HL-60 (cell line): ENCODE results near the gene SLC29A2.

Experiments used
- DNase-seq, 2 experiments: peaks; one replicate each; pipeline ENCODE4 v3.0.0-alpha.2; 2010 to 2020; ENCODE audit warnings: low read depth in 1 of 2, low spot score in 1 of 2
- H3K27ac ChIP-seq: fragments of 250-450 bp; sonication (Bioruptor Pico); replicated peaks from 2 replicates; pipeline ENCODE4 v1.5.1; 2020; ENCODE audit warnings: mild to moderate bottlenecking, moderate library complexity
- H3K27me3 ChIP-seq: fragments of 250-450 bp; sonication (Bioruptor Pico); 2 replicates; pipeline ENCODE4 v1.5.1; 2021; ENCODE audit warnings: mild to moderate bottlenecking, moderate library complexity; ENCODE audit not compliant: insufficient read depth, poor library complexity, severe bottlenecking
- H3K4me3 ChIP-seq: replicated peaks from 2 replicates; pipeline ENCODE4 v1.5.1; 2011; ENCODE audit warnings: mild to moderate bottlenecking, control low read depth, low read length; ENCODE audit not compliant: insufficient read depth
- GABPA ChIP-seq: IDR thresholded peaks from 2 replicates; pipeline ENCODE4 v1.6.1; 2012; ENCODE audit warnings: low read depth
- POLR2AphosphoS5 ChIP-seq: IDR thresholded peaks from 2 replicates; pipeline ENCODE4 v1.6.1; 2012; ENCODE audit warnings: low read depth
- SPI1 ChIP-seq: IDR thresholded peaks from 2 replicates; pipeline ENCODE4 v1.6.1; 2012; ENCODE audit warnings: low read depth, mild to moderate bottlenecking, borderline replicate concordance
- TF ChIP-seq, protein P1 (sequence below): IDR thresholded peaks from one replicate; pipeline ENCODE4 v1.5.1; 2011; ENCODE audit warnings: low read length, control low read depth, inconsistent platforms; ENCODE audit not compliant: insufficient read depth
- TF ChIP-seq, protein P2 (sequence below): IDR thresholded peaks from 2 replicates; pipeline ENCODE4 v1.6.1; 2012; ENCODE audit warnings: low read depth; ENCODE audit not compliant: insufficient replicate concordance

SLC29A2 gene

DNA sequence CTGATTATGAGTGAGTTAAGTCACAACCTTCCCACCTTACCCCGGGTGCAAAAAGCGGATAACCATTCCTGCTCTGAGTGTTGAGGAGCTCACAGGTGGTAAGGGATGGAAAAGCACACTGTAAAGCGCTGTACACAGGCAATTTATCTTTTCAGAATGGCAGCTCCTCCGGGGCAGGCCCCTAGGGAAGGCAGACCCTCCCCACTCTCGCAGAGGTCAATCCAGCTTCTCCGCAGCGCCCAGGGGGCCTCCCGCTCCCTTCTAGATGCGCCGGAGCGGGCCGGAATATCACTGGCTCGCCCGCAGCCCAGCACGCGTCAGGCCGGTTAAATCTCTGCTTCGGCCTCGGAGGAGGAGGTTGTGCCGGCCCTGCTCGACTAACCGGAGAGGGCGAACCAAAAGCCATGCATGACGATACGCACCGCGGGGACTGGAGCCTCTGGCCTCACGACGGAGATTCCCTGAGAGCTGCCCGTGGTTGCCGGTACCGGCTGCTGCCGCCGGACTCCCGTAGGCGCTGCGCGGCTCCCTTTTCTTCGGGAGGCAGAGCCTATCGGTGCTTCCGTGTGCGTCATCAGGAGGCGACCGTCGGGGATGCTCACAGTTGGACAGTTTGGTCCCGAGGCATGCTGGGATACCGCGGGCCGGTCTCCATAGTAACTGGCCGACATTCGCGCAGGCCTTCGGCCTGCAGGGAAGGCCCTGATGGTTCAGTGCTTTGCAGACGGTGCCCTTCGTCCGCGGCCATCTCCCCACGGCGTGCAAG lies 26.8 kb downstream of the SLC29A2 start, which contains the start of gene BRMS1:
Gene BRMS1 (minus strand): TSS at position 555 of the 766 bp plus-strand sequence. CDS start 2,870 bp downstream, outside the sequence.
- H3K27ac ChIP-seq = peak within 1 kb of the TSS; percentile 81
- peak within 1 kb of the TSS; percentile 98 for H3K4me3 ChIP-seq
- peak; percentile 94 to 98 for DNase-seq
- H3K27me3 ChIP-seq = no peaks in the 10 kb centered on the region
- peak; percentile 89 for TF ChIP-seq POLR2AphosphoS5
- TF ChIP-seq, protein P1, sequence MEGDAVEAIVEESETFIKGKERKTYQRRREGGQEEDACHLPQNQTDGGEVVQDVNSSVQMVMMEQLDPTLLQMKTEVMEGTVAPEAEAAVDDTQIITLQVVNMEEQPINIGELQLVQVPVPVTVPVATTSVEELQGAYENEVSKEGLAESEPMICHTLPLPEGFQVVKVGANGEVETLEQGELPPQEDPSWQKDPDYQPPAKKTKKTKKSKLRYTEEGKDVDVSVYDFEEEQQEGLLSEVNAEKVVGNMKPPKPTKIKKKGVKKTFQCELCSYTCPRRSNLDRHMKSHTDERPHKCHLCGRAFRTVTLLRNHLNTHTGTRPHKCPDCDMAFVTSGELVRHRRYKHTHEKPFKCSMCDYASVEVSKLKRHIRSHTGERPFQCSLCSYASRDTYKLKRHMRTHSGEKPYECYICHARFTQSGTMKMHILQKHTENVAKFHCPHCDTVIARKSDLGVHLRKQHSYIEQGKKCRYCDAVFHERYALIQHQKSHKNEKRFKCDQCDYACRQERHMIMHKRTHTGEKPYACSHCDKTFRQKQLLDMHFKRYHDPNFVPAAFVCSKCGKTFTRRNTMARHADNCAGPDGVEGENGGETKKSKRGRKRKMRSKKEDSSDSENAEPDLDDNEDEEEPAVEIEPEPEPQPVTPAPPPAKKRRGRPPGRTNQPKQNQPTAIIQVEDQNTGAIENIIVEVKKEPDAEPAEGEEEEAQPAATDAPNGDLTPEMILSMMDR = no peak

DNA sequence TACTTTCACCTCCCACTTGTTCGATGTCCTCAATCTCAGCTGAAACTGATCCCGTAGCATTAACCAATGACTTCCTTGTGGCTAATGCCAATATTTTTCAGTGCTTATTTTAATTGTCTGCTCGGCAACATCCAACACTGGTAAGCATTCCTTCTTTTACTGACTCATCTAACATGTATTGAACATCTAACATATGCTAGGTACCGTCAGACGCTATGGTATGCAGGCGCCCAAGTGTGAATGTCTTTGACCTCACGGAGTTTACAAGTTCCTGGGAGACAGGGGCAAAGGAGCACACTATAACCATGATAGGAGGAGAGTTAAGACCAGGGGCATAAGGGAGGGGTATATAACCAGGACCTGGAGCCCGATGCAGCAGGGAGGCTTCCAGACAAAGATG lies 28.4 kb downstream of the SLC29A2 start:
- DNase-seq = no peak
- no peaks in the 10 kb centered on the region for H3K27me3 ChIP-seq
- no peak overlapping the region for H3K4me3 ChIP-seq
- TF ChIP-seq, protein P2, sequence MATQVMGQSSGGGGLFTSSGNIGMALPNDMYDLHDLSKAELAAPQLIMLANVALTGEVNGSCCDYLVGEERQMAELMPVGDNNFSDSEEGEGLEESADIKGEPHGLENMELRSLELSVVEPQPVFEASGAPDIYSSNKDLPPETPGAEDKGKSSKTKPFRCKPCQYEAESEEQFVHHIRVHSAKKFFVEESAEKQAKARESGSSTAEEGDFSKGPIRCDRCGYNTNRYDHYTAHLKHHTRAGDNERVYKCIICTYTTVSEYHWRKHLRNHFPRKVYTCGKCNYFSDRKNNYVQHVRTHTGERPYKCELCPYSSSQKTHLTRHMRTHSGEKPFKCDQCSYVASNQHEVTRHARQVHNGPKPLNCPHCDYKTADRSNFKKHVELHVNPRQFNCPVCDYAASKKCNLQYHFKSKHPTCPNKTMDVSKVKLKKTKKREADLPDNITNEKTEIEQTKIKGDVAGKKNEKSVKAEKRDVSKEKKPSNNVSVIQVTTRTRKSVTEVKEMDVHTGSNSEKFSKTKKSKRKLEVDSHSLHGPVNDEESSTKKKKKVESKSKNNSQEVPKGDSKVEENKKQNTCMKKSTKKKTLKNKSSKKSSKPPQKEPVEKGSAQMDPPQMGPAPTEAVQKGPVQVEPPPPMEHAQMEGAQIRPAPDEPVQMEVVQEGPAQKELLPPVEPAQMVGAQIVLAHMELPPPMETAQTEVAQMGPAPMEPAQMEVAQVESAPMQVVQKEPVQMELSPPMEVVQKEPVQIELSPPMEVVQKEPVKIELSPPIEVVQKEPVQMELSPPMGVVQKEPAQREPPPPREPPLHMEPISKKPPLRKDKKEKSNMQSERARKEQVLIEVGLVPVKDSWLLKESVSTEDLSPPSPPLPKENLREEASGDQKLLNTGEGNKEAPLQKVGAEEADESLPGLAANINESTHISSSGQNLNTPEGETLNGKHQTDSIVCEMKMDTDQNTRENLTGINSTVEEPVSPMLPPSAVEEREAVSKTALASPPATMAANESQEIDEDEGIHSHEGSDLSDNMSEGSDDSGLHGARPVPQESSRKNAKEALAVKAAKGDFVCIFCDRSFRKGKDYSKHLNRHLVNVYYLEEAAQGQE = no peak
- no peak for TF ChIP-seq GABPA
- no peak for TF ChIP-seq SPI1
- TF ChIP-seq, protein P1 = no peak
- TF ChIP-seq POLR2AphosphoS5 = no peak
- H3K27ac ChIP-seq = no peak overlapping the region

DNA sequence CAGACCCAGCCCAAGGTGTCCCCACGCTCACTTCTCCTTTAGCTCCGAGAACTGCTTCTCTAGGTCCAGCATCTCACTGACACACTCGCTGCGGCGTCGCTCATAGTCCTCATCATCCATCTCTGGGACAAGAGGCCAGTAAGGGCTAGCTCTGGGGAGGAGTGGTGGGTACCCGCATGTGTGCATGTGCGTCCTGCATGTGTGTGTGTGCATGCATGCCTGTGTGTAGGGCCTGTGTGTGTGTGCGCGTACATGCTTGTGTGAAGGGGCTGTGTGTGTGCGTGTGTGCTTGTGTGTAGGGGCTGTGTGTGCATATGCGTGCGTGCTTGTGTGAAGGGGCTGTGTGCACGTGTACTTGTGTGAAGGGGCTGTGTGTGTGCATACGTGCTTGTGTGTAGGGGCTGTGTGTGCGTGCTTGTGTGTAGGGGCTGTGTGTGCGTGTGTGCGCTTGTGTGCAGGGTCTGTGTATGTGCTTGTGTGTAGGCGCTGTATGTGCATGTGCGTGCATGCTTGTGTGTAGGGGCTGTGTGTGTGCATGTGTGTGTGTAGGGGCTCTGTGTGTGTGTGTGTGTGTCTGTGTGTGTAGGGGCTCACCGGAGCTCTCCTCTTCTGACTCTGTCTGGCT lies 29.9 kb downstream of the SLC29A2 start:
- Histone ChIP-seq H3K4me3 (no peak overlapping the region), H3K27me3 (no peaks in the 10 kb centered on the region), H3K27ac (no peak overlapping the region)
- no peak for DNase-seq
- TF ChIP-seq, protein P1 = no peak
- TF ChIP-seq, protein P2 = no peak
- TF ChIP-seq SPI1 (no peak), GABPA (no peak), POLR2AphosphoS5 (no peak)
